ENCODE results near the gene PGA3.
"Not testable (repeated sequence)": the region's sequence is repeated elsewhere in the genome, so short reads cannot be mapped to it uniquely, and the experiment has no call there.

PGA3 gene

GRCh38 chr11:61202950-61203746, at the start of gene PGA3:
PGA3 (plus strand) TSS chr11:61203515; CDS start chr11:61203565, 50 bp downstream.
- DNase-seq (ENCODE audit: low spot score) = not testable (repeated sequence)

- no peak for DNase-seq (ENCODE audit: low spot score)
These were observed 49.7 kb upstream of the PGA3 start for GRCh38 chr11:61153593-61154095.

GRCh38 chr11:61154528-61154927, 48.8 kb upstream of the PGA3 start:
- DNase-seq (ENCODE audit: low spot score) = no peak

GRCh38 chr11:61155312-61155711, 48.0 kb upstream of the PGA3 start:
- no peak for DNase-seq (ENCODE audit: low spot score)

GRCh38 chr11:61155741-61156140, 47.6 kb upstream of the PGA3 start:
- DNase-seq (ENCODE audit: low spot score) = no peak

- no peak for DNase-seq (ENCODE audit: low spot score)
These were observed 45.6 kb upstream of the PGA3 start for GRCh38 chr11:61157743-61158142.

GRCh38 chr11:61158691-61159381, 44.5 kb upstream of the PGA3 start:
- DNase-seq (ENCODE audit: low spot score) = no peak

- DNase-seq (ENCODE audit: low spot score) = no peak
These were observed 42.7 kb upstream of the PGA3 start for GRCh38 chr11:61160487-61161189.

- DNase-seq (ENCODE audit: low spot score) = peak; percentile 99
These were observed 41.9 kb upstream of the PGA3 start, which contains the start of gene VPS37C for GRCh38 chr11:61161190-61162091. VPS37C (minus strand) TSS chr11:61161426; CDS start chr11:61138829, 22,597 bp downstream.

- peak; percentile 86 for DNase-seq (ENCODE audit: low spot score)
These were observed 41.0 kb upstream of the PGA3 start for GRCh38 chr11:61162092-61162941.

- DNase-seq (ENCODE audit: low spot score) = no peak
These were observed 40.3 kb upstream of the PGA3 start for GRCh38 chr11:61163021-61163420.

GRCh38 chr11:61163714-61164605, 39.4 kb upstream of the PGA3 start:
- no peak for DNase-seq (ENCODE audit: low spot score)

GRCh38 chr11:61164606-61165424, 38.5 kb upstream of the PGA3 start:
- DNase-seq (ENCODE audit: low spot score) = no peak

- DNase-seq (ENCODE audit: low spot score) = not testable (repeated sequence)
These were observed 37.5 kb upstream of the PGA3 start for GRCh38 chr11:61165785-61166184.

GRCh38 chr11:61166331-61166730, 37.0 kb upstream of the PGA3 start:
- DNase-seq (ENCODE audit: low spot score) = not testable (repeated sequence)

- DNase-seq (ENCODE audit: low spot score) = no peak
These were observed 35.1 kb upstream of the PGA3 start for GRCh38 chr11:61168042-61168688.

GRCh38 chr11:61168800-61169199, 34.5 kb upstream of the PGA3 start:
- DNase-seq (ENCODE audit: low spot score) = no peak

- DNase-seq (ENCODE audit: low spot score) = no peak
These were observed 32.7 kb upstream of the PGA3 start for GRCh38 chr11:61170566-61170965.

Data from HuH-7 (cell line).